Subcutaneous adipose tissue (tissue), 4 donors: ENCODE data around the gene UNC5B. TPM values are rescaled to one million over a fixed set of nuclear protein-coding genes. Genes with fewer than 3 reads are reported as not detected.

ENCODE experiments used
- CTCF ChIP-seq: fragments of 450-650 bp; IDR thresholded peaks from one replicate; pipeline ENCODE4 v1.5.1; 2016; ENCODE audit warnings: low read depth, mild to moderate bottlenecking, control low read depth, antibody characterized with exemption, moderate library complexity
- total RNA-seq, 4 donors: library from RNA; depleted of rRNA; stranded (reverse); fragments of >200 nt; gene quantifications; one replicate each; pipeline ENCODE4 v1.1.0, GENCODE V29; 2016

UNC5B gene
- total RNA-seq, 4 donors from 2014 or later, result 0.22 to 1.1 (median 0.91) TPM

- TF ChIP-seq CTCF, result no peak
Measured at GRCh38 chr10:71279590-71280170, 67.3 kb downstream of the UNC5B start.

- TF ChIP-seq CTCF, result no peak
Measured at GRCh38 chr10:71280216-71280615, 67.8 kb downstream of the UNC5B start.

- TF ChIP-seq CTCF, result no peak
Measured at GRCh38 chr10:71280825-71281224, 68.5 kb downstream of the UNC5B start.

- TF ChIP-seq CTCF, result no peak
Measured at GRCh38 chr10:71281646-71282322, 69.4 kb downstream of the UNC5B start.

- TF ChIP-seq CTCF, result no peak
Measured at GRCh38 chr10:71282323-71282680, 69.9 kb downstream of the UNC5B start.

GRCh38 chr10:71283410-71283809 is 71.0 kb downstream of the UNC5B start:
- no peak for TF ChIP-seq CTCF

- no peak for TF ChIP-seq CTCF
Measured at GRCh38 chr10:71283876-71284275, 71.5 kb downstream of the UNC5B start.
